Gastrocnemius medialis (tissue), 4 donors: ENCODE results near the gene KIF21B.

Experiments
- POLR2A ChIP-seq, 2 donors: fragments of 450-650 bp; IDR thresholded peaks; one replicate each; pipeline ENCODE4 v1.6.1; 2017; ENCODE audit warnings: antibody characterized with exemption in 2 of 2, mild to moderate bottlenecking in 2 of 2, moderate library complexity in 2 of 2
- TF ChIP-seq, protein P1 (sequence below), 5 experiments: fragments of 450-650 bp in 3 of 5; fragments of 200-600 bp in 2 of 5; sonication (generic) in 2 of 5; IDR thresholded peaks in 4 of 5; conservative IDR thresholded peaks in 1 of 5; 1 replicate in 4 of 5; 2 replicates in 1 of 5; pipeline ENCODE4 v1.5.1; 2016 to 2019; ENCODE audit warnings: antibody characterized with exemption in 5 of 5, mild to moderate bottlenecking in 3 of 5, moderate library complexity in 3 of 5

- TF ChIP-seq, protein P1, sequence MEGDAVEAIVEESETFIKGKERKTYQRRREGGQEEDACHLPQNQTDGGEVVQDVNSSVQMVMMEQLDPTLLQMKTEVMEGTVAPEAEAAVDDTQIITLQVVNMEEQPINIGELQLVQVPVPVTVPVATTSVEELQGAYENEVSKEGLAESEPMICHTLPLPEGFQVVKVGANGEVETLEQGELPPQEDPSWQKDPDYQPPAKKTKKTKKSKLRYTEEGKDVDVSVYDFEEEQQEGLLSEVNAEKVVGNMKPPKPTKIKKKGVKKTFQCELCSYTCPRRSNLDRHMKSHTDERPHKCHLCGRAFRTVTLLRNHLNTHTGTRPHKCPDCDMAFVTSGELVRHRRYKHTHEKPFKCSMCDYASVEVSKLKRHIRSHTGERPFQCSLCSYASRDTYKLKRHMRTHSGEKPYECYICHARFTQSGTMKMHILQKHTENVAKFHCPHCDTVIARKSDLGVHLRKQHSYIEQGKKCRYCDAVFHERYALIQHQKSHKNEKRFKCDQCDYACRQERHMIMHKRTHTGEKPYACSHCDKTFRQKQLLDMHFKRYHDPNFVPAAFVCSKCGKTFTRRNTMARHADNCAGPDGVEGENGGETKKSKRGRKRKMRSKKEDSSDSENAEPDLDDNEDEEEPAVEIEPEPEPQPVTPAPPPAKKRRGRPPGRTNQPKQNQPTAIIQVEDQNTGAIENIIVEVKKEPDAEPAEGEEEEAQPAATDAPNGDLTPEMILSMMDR (IDR thresholded peaks at IDR 0.05 in 4 of 5, conservative IDR thresholded peaks at IDR 0.05 in 1 of 5) = no peak
- TF ChIP-seq POLR2A (IDR thresholded peaks at IDR 0.05) = no peak
Observed at GRCh38 chr1:200969726-200970561, 53.6 kb downstream of the KIF21B start.
